GF-D8 (cell line): ENCODE measurements around the gene FBN2.
"Not testable (repeated sequence)": the region's sequence is repeated elsewhere in the genome, so short reads cannot be mapped to it uniquely, and the experiment has no call there.

ENCODE experiments used
- DNase-seq: peaks from one replicate; lab custom pipeline; 2025; lab: John Stamatoyannopoulos, UW

FBN2 gene

GRCh38 chr5:128534726-128535125, 3.3 kb downstream of the FBN2 start:
- no peak for DNase-seq

- no peak for DNase-seq
Measured at GRCh38 chr5:128532776-128533175, 5.3 kb downstream of the FBN2 start.

GRCh38 chr5:128532127-128532526, 5.9 kb downstream of the FBN2 start:
- no peak for DNase-seq

GRCh38 chr5:128528637-128529255, 9.3 kb downstream of the FBN2 start:
- no peak for DNase-seq

GRCh38 chr5:128528126-128528525, 9.9 kb downstream of the FBN2 start:
- no peak for DNase-seq

GRCh38 chr5:128527077-128527476, 11.0 kb downstream of the FBN2 start:
- DNase-seq = no peak

GRCh38 chr5:128522336-128522735, 15.7 kb downstream of the FBN2 start:
- DNase-seq = no peak

GRCh38 chr5:128519827-128520226, 18.2 kb downstream of the FBN2 start:
- no peak for DNase-seq

GRCh38 chr5:128516978-128517377, 21.1 kb downstream of the FBN2 start:
- no peak for DNase-seq

- DNase-seq = no peak
Measured at GRCh38 chr5:128513806-128514205, 24.2 kb downstream of the FBN2 start.

GRCh38 chr5:128512894-128513293, 25.2 kb downstream of the FBN2 start:
- DNase-seq = no peak

GRCh38 chr5:128506643-128507042, 31.4 kb downstream of the FBN2 start:
- no peak for DNase-seq

- not testable (repeated sequence) for DNase-seq
Measured at GRCh38 chr5:128503727-128504126, 34.3 kb downstream of the FBN2 start.

GRCh38 chr5:128498844-128499455, 39.1 kb downstream of the FBN2 start:
- no peak for DNase-seq

- DNase-seq = no peak
Measured at GRCh38 chr5:128494516-128494915, 43.5 kb downstream of the FBN2 start.

GRCh38 chr5:128493657-128494329, 44.3 kb downstream of the FBN2 start:
- DNase-seq = no peak

GRCh38 chr5:128491291-128491690, 46.8 kb downstream of the FBN2 start:
- DNase-seq = no peak

- DNase-seq = no peak
Measured at GRCh38 chr5:128490761-128491160, 47.3 kb downstream of the FBN2 start.

GRCh38 chr5:128487041-128487440, 51.0 kb downstream of the FBN2 start:
- DNase-seq = no peak

GRCh38 chr5:128483738-128484137, 54.3 kb downstream of the FBN2 start:
- no peak for DNase-seq

GRCh38 chr5:128480906-128481633, 57.0 kb downstream of the FBN2 start:
- no peak for DNase-seq

- no peak for DNase-seq
Measured at GRCh38 chr5:128480158-128480557, 57.9 kb downstream of the FBN2 start.
